ENCODE measurements around the gene USP36.

DNA sequence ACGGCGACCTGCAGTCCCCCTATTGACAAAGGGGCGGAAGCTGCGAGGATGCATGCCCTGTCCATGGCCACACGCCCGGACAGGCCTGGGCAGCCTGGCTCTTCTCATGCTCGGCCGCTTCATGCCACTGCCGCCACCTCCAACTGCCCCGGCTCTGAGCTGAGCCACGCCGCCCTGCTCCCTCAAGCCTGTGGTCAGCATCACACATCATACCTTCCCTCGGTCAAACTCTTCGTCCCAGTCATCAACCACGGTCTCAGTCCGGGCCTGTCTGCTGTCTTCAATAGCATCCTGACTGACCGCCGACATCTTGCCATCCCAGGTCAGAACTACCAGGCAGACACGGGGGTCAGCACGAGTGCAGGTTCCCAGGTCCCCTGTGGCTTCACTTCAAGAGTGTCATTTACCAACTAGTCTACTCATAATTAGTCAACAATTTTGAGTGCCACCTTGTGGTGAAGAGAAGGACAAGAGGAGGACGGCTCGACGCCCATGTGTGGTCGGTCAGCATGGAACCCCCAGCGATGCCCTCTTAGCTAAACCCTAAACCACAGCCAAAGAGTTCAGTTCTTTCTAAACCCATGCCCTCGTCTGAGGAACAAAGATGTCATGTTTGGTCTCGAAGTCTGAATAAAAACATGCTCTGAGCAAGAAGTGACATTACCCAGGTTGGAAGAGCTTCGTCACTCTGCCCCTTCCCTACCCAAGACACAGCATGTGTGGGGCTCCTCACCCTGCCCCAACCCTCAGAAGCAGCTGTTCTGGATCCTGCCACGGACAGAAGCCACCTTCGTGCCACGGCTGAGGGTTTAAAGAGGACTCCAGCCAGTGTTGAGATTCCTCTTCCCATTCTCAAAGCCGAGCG is 41.7 kb downstream of the USP36 start:
- TF ChIP-seq CTCF (conservative IDR thresholded peaks at IDR 0.05 in 1 of 2, IDR thresholded peaks at IDR 0.05 in 1 of 2; ENCODE audit: extremely low read depth in 1 of 2, insufficient read depth in 1 of 2, low read depth in 1 of 2, low read length in 2 of 2) (peak; percentile 12 to 48), EZH2 (IDR thresholded peaks at IDR 0.05; ENCODE audit: borderline replicate concordance, low read length) (no peak)

Measured in mammary epithelial cell (primary cell).